Measurements from ENCODE around the gene KLHDC4.
"Not testable (repeated sequence)": the region's sequence is repeated elsewhere in the genome, so short reads cannot be mapped to it uniquely, and the experiment has no call there.

KLHDC4 gene

DNA sequence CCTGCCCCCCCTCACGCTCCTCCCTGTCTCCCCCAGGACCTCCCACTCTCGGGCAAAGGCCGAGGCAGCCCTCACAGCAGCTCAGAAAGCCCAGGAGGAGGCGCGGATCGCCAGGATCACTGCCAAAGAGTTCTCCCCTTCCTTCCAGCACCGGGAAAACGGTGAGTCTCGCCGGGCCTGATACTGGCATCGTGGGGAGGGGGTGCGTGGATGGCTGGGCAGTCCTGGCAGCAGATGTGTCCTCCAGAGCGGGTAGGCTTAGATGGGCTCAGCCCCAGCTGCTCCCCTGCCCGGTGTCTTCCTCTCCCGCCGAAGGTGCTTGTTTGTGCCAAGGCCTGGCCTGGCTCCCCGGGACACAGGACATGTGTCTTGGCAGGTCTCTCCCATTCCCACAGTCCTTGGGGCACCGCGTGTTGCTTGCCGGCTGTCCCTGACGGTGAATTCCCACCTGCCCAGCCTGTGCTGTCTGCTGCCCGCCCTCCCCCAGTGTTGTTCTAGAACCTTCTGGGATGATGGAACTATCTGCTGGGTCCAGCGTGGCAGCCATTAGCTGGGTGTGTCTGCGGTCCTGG is 81.6 kb downstream of the KLHDC4 start:
- no peak for DNase-seq (ENCODE audit: low read depth)

DNA sequence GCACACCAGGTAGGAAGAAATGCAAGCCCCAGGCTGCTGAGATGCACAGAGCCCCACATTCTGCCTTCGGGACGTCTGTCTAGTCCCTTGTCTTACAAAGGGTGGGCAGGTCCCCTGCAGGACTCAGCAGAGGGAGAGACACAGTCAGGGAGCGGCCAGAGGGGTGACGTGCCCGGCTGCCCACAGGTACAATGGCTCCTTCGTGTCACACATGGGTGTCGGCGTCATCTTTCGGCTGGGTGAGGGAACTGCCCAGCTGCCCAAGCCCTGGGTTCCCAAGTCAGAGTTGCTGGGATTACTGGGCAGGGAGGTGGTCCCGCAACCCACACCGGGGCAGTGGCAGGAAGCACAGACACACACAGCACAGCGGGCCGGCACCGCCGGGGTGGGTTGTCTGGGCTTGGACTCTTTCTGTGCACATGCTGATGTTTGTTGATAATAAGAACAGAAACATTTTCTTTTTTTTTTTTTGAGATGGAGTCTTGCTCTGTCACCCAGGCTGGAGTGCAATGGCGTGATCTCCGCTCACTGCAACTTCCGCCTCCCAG is 82.9 kb downstream of the KLHDC4 start:
- DNase-seq (ENCODE audit: low read depth): no peak

DNA sequence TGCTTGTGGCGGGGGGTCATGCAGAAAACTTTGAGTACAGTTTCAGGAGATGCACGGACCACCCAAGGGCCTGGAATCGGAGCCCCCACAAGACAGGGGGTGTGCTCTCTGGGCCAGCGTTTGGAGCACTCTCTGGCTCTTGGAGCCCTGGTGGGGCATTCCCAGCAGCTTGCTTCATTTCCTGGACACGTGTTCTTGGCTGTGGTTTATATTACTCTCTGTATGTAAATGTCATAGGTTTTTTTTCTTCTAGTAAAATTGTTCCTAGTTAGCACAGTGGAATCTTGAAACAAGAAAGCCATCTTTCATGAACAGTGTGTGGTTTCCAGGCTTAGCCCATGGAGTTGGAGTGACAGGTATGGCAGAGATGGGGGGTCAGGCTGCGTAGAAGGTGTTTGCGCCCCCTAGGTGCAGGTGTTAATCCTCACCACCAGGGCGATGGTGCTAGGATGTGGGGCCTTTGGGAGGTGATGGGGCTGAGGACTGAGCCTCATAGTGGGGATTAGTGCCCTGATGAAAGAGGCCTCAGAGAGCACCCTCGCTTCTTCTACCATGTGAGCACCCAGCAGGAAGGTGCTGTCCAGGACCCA is 83.7 kb downstream of the KLHDC4 start:
- DNase-seq (ENCODE audit: low read depth): no peak

GRCh38 chr16:87681051-87681602 is 84.7 kb downstream of the KLHDC4 start:
- DNase-seq (ENCODE audit: low read depth): not testable (repeated sequence)

- DNase-seq (ENCODE audit: low read depth): no peak
These were observed 85.5 kb downstream of the KLHDC4 start for GRCh38 chr16:87680272-87680644.

GRCh38 chr16:87679593-87680271 is 86.1 kb downstream of the KLHDC4 start:
- no peak for DNase-seq (ENCODE audit: low read depth)

GRCh38 chr16:87678618-87679017 is 87.2 kb downstream of the KLHDC4 start:
- no peak for DNase-seq (ENCODE audit: low read depth)

DNA sequence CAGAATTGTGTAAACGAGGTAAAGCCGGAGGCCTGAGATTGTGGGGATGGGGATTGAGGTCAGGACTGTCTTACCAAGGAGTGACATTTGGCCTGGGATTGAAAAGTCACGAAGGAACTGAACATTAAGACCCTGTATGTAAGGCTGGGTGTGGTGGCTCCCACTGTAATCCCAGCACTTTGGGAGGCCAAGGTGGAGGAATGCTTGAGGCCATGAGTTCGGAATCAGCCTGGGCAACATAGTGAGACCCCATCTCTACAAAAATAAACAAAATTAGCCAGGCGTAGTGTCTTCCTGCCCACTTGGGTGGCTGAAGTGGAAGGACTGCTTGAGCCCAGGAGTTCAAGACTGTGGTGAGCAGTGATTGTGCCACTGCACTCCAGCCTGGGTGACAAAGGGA is 88.0 kb downstream of the KLHDC4 start:
- DNase-seq (ENCODE audit: low read depth): no peak

DNA sequence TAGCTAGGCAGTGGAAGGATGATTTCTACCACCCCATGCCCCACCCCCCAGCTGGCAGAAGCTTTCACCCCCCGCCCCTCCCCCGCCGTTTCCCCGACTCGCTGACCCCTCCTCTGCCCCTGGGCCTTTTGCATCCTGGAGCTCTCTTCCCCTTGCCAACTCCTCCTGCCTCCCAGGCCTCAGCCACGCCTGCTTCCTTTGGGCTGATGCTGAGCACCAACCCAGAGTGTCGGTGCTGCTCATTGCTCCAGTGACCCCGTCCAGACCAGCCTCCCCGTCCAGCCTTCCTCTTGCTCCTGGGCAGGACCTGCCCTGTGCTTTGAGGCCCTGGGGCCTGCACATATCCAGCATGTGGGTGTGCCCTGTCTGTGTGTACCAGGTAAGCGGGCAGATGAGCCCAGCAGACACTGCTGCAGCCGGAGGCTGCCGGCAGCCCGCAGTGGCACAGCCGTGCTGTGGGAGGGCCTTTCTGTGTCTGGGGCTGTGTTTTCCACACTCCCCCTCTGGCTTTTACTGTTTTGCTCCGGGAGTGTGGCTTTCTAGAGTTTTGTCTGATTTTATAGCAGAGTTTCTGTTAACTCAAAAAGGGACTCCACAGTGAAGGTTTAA is 90.6 kb downstream of the KLHDC4 start:
- DNase-seq (ENCODE audit: low read depth): no peak

- no peak for DNase-seq (ENCODE audit: low read depth)
These were observed 91.4 kb downstream of the KLHDC4 start for GRCh38 chr16:87674419-87674818.

GRCh38 chr16:87671715-87672270 is 94.0 kb downstream of the KLHDC4 start:
- no peak for DNase-seq (ENCODE audit: low read depth)

- no peak for DNase-seq (ENCODE audit: low read depth)
These were observed 94.6 kb downstream of the KLHDC4 start for GRCh38 chr16:87671221-87671620.

GRCh38 chr16:87669672-87670071 is 96.1 kb downstream of the KLHDC4 start:
- DNase-seq (ENCODE audit: low read depth): no peak

GRCh38 chr16:87667946-87668345 is 97.8 kb downstream of the KLHDC4 start:
- no peak for DNase-seq (ENCODE audit: low read depth)

DNA sequence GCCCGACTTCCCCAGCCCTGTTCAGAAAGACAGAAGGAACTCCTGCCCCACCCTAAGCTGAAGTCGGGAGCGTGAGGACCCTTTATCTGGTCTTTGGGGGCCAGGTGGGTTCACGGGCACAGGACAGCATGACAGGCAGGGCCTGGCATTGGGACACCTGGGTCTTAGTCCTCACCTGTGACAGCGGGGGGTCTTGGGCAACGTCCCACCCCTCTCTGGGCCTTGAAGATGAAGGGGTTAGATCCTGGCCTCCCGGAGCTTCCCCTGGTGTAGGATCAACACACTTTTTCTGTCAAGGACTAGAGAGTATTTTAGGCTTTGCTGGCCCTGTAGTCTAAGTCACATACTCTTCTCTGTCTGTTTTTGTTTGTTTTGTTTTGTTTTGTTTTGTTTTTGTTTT is 98.3 kb downstream of the KLHDC4 start:
- no peak for DNase-seq (ENCODE audit: low read depth)

DNA sequence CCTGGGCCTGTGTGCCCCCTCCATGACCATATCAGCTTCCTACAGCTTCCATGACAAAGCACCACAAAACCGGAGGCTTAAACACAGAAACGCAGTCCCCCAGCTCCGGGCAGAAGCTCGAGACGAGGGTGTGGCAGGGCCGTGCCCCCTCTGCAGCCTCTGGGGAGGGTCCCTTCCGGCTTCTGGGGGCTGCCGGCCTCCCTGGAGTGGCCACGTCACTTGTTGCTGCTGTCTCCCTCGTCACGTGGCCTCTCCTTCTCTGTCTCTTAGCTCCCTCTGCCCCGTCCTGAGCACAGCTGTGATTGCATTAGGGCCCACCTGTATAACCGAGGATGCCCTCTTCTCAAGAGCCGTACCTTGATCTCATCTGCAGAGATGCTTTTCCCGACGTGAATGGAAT is 98.9 kb downstream of the KLHDC4 start:
- no peak for DNase-seq (ENCODE audit: low read depth)

DNA sequence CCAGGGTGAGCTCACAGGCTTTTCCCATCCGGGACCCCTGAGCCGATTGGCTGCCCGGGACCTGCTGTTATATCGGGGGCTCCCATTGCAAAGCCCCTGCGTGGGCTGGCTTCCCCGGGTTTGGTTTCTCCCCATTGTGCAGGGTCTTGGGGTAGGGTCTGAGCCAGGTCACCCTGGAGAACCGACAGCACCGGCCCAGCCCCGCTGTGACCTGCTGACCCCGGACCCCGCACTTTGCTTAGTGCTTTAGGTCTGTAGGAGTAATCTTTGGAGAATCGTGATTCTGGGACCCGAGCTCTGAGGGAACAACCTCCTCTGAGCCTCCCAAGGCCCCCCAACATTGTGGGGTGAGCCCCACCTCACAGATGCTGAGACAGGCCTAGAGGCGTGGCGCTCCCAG is 100.6 kb downstream of the KLHDC4 start:
- DNase-seq (ENCODE audit: low read depth): no peak

DNA sequence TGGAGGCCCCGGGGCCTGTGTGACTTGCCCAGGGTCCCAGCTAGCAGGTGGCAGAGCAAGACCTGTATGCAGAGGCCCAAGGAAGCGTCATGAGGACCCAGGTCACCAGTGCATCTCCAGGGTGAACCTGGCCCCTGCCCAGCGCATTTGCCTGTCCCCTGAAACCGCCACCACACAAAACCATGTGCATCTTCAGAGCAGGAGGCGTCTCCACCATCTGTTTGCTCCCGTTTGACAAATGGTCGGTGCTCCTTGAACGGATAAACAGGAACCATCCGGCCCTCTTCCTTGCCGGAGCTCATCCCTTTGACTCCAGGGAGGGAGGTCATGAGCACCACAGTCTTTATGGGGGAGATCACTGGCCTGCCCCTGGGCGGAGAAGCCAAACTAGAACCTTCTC is 101.0 kb downstream of the KLHDC4 start:
- DNase-seq (ENCODE audit: low read depth): no peak

GRCh38 chr16:87662254-87663204 is 103.3 kb downstream of the KLHDC4 start:
- no peak for DNase-seq (ENCODE audit: low read depth)

- DNase-seq (ENCODE audit: low read depth): no peak
These were observed 104.2 kb downstream of the KLHDC4 start for GRCh38 chr16:87661561-87661960.

DNA sequence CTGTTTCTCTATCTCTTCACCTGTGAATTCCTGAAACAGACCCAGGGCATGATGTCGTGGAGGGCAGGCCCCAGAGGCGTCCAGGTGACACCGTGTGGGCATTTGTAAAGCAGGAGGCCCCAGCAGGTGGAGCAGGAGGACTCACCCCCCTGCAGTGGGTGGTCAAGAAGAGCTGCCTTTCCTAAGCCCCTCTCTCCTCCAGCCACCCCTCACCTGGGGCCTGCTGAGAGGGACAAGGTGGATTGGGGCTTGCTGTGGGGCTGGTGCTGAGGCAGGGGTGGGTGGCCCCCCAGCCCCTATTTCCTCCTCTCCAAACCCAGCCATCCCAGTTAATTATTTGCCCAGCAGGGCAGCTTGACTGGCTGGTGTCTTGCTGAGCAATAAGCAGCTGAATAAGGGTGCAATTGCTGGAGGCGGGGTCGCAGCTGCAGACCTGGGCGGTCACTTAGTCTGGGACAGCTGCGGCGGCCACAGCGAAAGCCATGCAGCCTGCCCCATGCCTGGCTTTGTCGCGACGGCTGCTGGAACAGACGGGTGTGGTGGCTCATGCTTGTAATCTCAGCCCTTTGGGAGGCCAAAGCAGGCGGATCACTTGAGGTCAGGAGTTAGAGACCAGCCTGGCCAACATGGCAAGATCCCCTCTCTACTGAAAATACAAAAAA is 107.1 kb downstream of the KLHDC4 start:
- DNase-seq (ENCODE audit: low read depth): no peak
